ENCODE data around the gene SYVN1. TPM values are rescaled to one million over a fixed set of nuclear protein-coding genes. Genes with fewer than 3 reads are reported as not detected.

The SYVN1 gene
- total RNA-seq, 1 donor, result 11.9 TPM

DNA sequence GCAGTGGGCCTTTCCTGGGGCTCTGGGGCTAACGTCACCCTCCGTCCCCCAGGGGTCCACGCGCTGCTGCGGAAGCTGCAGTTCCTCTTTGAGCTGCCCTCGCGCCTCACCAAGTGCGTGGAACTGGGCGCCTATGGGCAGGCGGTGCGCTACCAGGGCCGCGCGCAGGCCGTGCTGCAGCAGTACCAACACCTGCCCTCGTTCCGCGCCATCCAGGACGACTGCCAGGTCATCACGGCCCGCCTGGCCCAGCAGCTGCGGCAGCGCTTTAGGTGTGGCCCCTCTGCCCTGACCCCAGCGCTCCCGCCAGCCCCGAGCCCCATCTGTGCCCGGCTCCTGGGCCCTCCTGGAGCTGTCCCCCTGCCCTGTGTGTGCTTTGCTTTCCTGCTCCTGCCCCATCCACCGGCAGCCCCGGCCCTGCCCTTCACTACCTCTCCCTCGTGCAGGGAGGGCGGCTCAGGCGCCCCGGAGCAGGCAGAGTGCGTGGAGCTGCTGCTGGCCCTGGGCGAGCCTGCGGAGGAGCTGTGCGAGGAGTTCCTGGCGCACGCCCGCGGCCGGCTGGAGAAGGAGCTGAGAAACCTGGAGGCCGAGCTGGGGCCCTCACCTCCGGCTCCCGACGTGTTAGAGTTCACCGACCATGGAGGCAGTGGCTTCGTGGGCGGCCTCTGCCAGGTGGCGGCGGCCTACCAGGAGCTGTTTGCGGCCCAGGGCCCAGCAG is 26.4 kb downstream of the SYVN1 start:
- H3K9me3 ChIP-seq (ENCODE audit: low read depth, low read length), result no peaks in the 10 kb centered on the region
- H3K79me2 ChIP-seq (ENCODE audit: insufficient read depth, low read length), result peaks cover 17% of the 10 kb centered on the region
- no peak overlapping the region for H3K4me3 ChIP-seq (ENCODE audit: insufficient read depth, low read length)
- TF ChIP-seq, protein P1, sequence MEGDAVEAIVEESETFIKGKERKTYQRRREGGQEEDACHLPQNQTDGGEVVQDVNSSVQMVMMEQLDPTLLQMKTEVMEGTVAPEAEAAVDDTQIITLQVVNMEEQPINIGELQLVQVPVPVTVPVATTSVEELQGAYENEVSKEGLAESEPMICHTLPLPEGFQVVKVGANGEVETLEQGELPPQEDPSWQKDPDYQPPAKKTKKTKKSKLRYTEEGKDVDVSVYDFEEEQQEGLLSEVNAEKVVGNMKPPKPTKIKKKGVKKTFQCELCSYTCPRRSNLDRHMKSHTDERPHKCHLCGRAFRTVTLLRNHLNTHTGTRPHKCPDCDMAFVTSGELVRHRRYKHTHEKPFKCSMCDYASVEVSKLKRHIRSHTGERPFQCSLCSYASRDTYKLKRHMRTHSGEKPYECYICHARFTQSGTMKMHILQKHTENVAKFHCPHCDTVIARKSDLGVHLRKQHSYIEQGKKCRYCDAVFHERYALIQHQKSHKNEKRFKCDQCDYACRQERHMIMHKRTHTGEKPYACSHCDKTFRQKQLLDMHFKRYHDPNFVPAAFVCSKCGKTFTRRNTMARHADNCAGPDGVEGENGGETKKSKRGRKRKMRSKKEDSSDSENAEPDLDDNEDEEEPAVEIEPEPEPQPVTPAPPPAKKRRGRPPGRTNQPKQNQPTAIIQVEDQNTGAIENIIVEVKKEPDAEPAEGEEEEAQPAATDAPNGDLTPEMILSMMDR (IDR thresholded peaks at IDR 0.05; ENCODE audit: extremely low read depth, low read depth, low read length), result no peak
- DNase-seq (ENCODE audit: insufficient read length, low spot score, missing footprints), result no peak
- H3K27me3 ChIP-seq (ENCODE audit: insufficient read depth, low read length), result no peaks in the 10 kb centered on the region
- H3K4me2 ChIP-seq (ENCODE audit: insufficient read depth, low read length), result no peak overlapping the region
- peaks cover 3% of the 10 kb centered on the region for H3K36me3 ChIP-seq (ENCODE audit: insufficient read depth, low read length)
- H3K27ac ChIP-seq (ENCODE audit: low read depth, low read length), result no peak overlapping the region
- no peak overlapping the region for H2AFZ ChIP-seq (ENCODE audit: low read length)
- peaks cover 15% of the 10 kb centered on the region for H4K20me1 ChIP-seq (ENCODE audit: insufficient read depth, low read length)
- peaks cover 10% of the 10 kb centered on the region for H3K4me1 ChIP-seq (ENCODE audit: insufficient read depth, low read length)

DNA sequence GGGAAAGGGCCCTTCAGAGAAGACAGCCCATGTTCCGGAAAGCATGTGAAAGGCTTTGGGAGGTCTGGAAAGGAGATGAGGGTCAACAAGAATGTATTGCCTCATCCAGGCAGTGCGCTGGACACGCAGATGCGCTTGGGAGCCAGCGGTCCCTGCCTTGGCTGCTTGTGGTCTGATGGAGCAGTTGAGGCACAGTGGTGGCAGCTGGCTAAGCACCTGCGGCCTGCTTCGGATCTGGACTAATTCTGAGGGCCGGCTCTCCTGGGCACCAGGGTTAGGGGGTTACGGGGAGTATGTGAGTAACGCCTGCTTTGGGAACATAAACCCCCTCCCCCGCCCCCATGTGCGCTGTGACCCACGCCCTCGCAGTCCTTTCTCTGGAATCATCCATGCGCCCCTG is 27.2 kb downstream of the SYVN1 start:
- peaks cover 3% of the 10 kb centered on the region for H3K36me3 ChIP-seq (ENCODE audit: insufficient read depth, low read length)
- H3K27ac ChIP-seq (ENCODE audit: low read depth, low read length), result no peak overlapping the region
- H3K4me1 ChIP-seq (ENCODE audit: insufficient read depth, low read length), result peaks cover 9% of the 10 kb centered on the region
- H4K20me1 ChIP-seq (ENCODE audit: insufficient read depth, low read length), result peaks cover 15% of the 10 kb centered on the region
- peaks cover 17% of the 10 kb centered on the region for H3K79me2 ChIP-seq (ENCODE audit: insufficient read depth, low read length)
- DNase-seq (ENCODE audit: insufficient read length, low spot score, missing footprints), result no peak
- H3K4me2 ChIP-seq (ENCODE audit: insufficient read depth, low read length), result no peak overlapping the region
- H2AFZ ChIP-seq (ENCODE audit: low read length), result no peak overlapping the region
- H3K27me3 ChIP-seq (ENCODE audit: insufficient read depth, low read length), result no peaks in the 10 kb centered on the region
- no peaks in the 10 kb centered on the region for H3K9me3 ChIP-seq (ENCODE audit: low read depth, low read length)
- H3K4me3 ChIP-seq (ENCODE audit: insufficient read depth, low read length), result no peak overlapping the region
- TF ChIP-seq, protein P1 (IDR thresholded peaks at IDR 0.05; ENCODE audit: extremely low read depth, low read depth, low read length), result no peak

DNA sequence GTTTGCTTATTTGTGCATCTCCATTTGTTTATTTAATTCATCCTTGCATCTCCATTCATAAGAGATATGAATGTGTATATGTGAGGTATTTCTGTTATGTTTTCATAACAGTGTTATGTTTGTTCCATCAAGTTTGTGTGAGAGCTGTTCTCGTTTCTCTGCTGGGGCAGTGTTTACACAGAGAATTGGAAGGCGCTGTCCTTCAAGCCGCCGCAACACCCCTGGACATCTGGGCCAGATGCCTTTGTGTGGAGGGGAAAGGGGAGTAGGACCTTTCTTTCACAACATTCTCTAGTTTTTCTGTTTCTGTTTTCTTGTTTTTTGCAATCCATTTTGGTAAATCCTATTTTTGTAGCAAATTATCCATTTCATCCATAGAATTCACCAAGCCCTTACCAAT is 29.7 kb downstream of the SYVN1 start:
- Histone ChIP-seq H3K36me3 (ENCODE audit: insufficient read depth, low read length) (peaks cover 3% of the 10 kb centered on the region), H3K27ac (ENCODE audit: low read depth, low read length) (no peak overlapping the region), H3K4me1 (ENCODE audit: insufficient read depth, low read length) (peaks cover 9% of the 10 kb centered on the region), H3K27me3 (ENCODE audit: insufficient read depth, low read length) (no peaks in the 10 kb centered on the region), H3K79me2 (ENCODE audit: insufficient read depth, low read length) (peaks cover 19% of the 10 kb centered on the region), H4K20me1 (ENCODE audit: insufficient read depth, low read length) (peaks cover 4% of the 10 kb centered on the region), H3K4me3 (ENCODE audit: insufficient read depth, low read length) (no peak overlapping the region), H3K4me2 (ENCODE audit: insufficient read depth, low read length) (no peak overlapping the region), H3K9me3 (ENCODE audit: low read depth, low read length) (no peaks in the 10 kb centered on the region), H2AFZ (ENCODE audit: low read length) (no peak overlapping the region)
- no peak for DNase-seq (ENCODE audit: insufficient read length, low spot score, missing footprints)
- TF ChIP-seq, protein P1 (IDR thresholded peaks at IDR 0.05; ENCODE audit: extremely low read depth, low read depth, low read length), result no peak

DNA sequence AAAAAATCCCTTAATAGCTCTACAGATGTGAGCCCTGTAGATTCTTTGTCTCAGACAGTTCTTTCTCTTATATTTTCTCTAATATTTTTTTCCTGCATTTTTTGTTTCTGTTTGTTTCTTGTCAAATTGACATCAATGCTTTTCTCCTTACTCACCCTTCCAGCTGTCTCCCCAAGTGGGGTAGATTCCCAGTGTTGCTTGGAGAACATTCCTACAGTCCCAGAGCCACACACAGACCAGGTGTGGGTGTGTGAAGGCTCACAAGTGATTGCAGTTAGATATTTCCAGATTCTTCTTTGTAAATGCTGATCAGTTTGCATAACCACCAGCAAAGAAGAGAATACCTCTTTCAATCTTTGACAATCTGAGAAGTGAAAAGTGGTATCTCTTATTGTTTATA is 30.8 kb downstream of the SYVN1 start:
- peaks cover 3% of the 10 kb centered on the region for H4K20me1 ChIP-seq (ENCODE audit: insufficient read depth, low read length)
- peaks cover 9% of the 10 kb centered on the region for H3K4me1 ChIP-seq (ENCODE audit: insufficient read depth, low read length)
- peaks cover 3% of the 10 kb centered on the region for H3K36me3 ChIP-seq (ENCODE audit: insufficient read depth, low read length)
- no peak for DNase-seq (ENCODE audit: insufficient read length, low spot score, missing footprints)
- no peak overlapping the region for H3K4me2 ChIP-seq (ENCODE audit: insufficient read depth, low read length)
- no peak overlapping the region for H3K4me3 ChIP-seq (ENCODE audit: insufficient read depth, low read length)
- no peaks in the 10 kb centered on the region for H3K9me3 ChIP-seq (ENCODE audit: low read depth, low read length)
- peaks cover 26% of the 10 kb centered on the region for H3K79me2 ChIP-seq (ENCODE audit: insufficient read depth, low read length)
- H3K27me3 ChIP-seq (ENCODE audit: insufficient read depth, low read length), result no peaks in the 10 kb centered on the region
- no peak overlapping the region for H3K27ac ChIP-seq (ENCODE audit: low read depth, low read length)
- TF ChIP-seq, protein P1 (IDR thresholded peaks at IDR 0.05; ENCODE audit: extremely low read depth, low read depth, low read length), result no peak
- no peak overlapping the region for H2AFZ ChIP-seq (ENCODE audit: low read length)
